Lung (tissue), 12 donors: ENCODE measurements around the gene SLC19A1. TPM values are rescaled to one million over a fixed set of nuclear protein-coding genes. Genes with fewer than 3 reads are reported as not detected.

Source experiments
- ATAC-seq: fragments of 200-7000 bp; cut with Tn5 transposase; one replicate; pipeline ENCODE4 v1.9.1; 2020; ENCODE audit warnings: moderate number of reproducible peaks; ENCODE audit not compliant: insufficient read depth, low FRiP score
- DNase-seq, 3 donors: peaks; one replicate each; pipeline ENCODE4 v3.0.0-alpha.2; 2013 to 2017
- H3K27ac ChIP-seq, 2 donors: one replicate each; pipeline ENCODE4 v1.5.1; 2013; ENCODE audit warnings: mild to moderate bottlenecking in 2 of 2, moderate library complexity in 2 of 2, control low read depth in 1 of 2, inconsistent platforms in 1 of 2, low read depth in 1 of 2, low read length in 1 of 2
- H3K27me3 ChIP-seq, 3 donors: one replicate each; pipeline ENCODE4 v1.5.1; 2013; ENCODE audit warnings: low read length in 2 of 3; ENCODE audit not compliant: control insufficient read depth in 3 of 3, insufficient read depth in 3 of 3
- H3K36me3 ChIP-seq, 4 donors: one replicate each; pipeline ENCODE4 v1.5.1; 2013; ENCODE audit warnings: low read length in 4 of 4, mild to moderate bottlenecking in 1 of 4, moderate library complexity in 1 of 4; ENCODE audit not compliant: control insufficient read depth in 4 of 4, insufficient read depth in 4 of 4
- H3K4me1 ChIP-seq, 5 donors: one replicate each; pipeline ENCODE4 v1.5.1; 2013; ENCODE audit warnings: low read length in 5 of 5, mild to moderate bottlenecking in 2 of 5, moderate library complexity in 1 of 5; ENCODE audit not compliant: control insufficient read depth in 5 of 5, insufficient read depth in 5 of 5
- H3K4me3 ChIP-seq: one replicate; pipeline ENCODE4 v1.5.1; 2013; ENCODE audit warnings: mild to moderate bottlenecking, control low read depth, moderate library complexity
- H3K9ac ChIP-seq, 2 donors: one replicate each; pipeline ENCODE4 v1.5.1; 2013; ENCODE audit warnings: low read length in 2 of 2, control low read depth in 1 of 2; ENCODE audit not compliant: insufficient read depth in 1 of 2
- H3K9me3 ChIP-seq, 4 donors: one replicate each; pipeline ENCODE4 v1.5.1; 2013; ENCODE audit warnings: low read length in 3 of 4, mild to moderate bottlenecking in 1 of 4, moderate library complexity in 1 of 4; ENCODE audit not compliant: control insufficient read depth in 4 of 4, insufficient read depth in 3 of 4
- WGBS, 2 donors: extraction: QIAGEN DNeasy Blood & Tissue Kit; methylation state at CpG; one replicate each; pipeline ENCODE4 v1.1.7; 2013; 5-methylcytosine and 5-hydroxymethylcytosine counted together
- polyA plus RNA-seq, 2 donors: library from polyadenylated mRNA; stranded (reverse); fragments of 200-250 nt; gene quantifications; one replicate each; pipeline ENCODE4 v1.2.1, GENCODE V29; 2013
- total RNA-seq, 2 donors: library from RNA; depleted of rRNA in 1 of 2; stranded (reverse); fragments of >200 nt in 1 of 2; gene quantifications; one replicate each; pipeline ENCODE4 v1.2.1, GENCODE V29; 2014 to 2021
- TF ChIP-seq, protein P1 (sequence below): IDR thresholded peaks from 2 replicates; pipeline ENCODE4 v1.5.1; 2012; ENCODE audit warnings: mild to moderate bottlenecking; ENCODE audit errors: control extremely low read depth, extremely low read depth
- donor health status: control.
- donor health status: control.
- donor health status: Bipolar disorder and iron deficiency.
- donor health status: healthy.
- donor health status: DM: yes; HTN: yes; CAD: no.

The SLC19A1 gene
- total and polyA plus RNA-seq, 4 donors: 23.8 to 42.0 (median 26.2) TPM

DNA sequence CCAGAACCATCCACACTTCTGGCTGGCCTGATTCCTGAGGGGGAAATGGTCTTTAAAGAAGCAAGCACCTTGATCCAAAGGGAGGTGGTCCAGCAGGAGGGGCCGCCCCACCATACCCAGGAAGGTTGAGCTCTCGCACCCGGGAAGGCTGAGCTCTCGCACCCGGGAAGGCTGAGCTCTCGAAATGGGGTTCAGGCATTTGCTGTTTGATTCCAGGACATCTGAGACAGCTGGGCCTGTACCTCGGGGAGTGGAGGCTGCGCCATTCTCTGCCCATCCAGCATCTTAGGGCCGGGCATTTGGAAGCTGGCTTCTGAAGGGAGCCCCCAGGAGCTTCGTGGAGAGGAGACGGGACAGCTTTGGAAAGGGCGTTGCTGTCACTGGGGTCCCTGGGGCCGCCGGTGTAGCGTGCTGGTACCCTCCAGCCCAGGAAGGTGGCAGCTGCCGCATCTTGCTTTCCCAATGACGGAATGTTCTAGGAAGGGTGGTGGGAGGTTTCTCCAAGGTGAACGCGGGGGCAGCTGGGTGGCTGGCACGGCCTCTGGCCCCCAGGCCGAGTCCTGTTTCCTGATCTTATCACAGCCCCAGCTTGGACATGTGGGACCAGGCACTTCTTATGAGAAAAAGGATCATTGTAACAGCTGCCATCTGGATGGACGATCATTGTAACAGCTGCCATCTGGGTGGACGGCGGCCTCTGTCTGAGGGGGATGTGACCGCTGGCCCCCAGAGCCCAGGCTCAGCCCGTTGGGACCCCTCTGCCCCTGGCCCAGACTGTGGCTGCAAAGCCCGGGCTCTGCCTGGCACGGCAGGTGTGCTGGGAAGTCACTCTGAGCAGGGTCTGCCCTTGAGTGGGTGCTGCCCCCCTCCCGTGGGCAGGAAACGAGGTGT lies 75.7 kb downstream of the SLC19A1 start:
- H3K9me3 ChIP-seq: peaks cover 0 to 2% (median 0%) of the 10 kb centered on the region in 4 donors
- 87 to 93% methylated on average over 30 of the region's 30 CpGs for WGBS, 2 donors
- H3K27me3 ChIP-seq: no peaks in the 10 kb centered on the region
- no peak overlapping the region for H3K9ac ChIP-seq
- ATAC-seq (no peak), DNase-seq (no peak)
- peaks cover 0 to 2% (median under 1%) of the 10 kb centered on the region in 4 donors for H3K36me3 ChIP-seq
- TF ChIP-seq, protein P1, sequence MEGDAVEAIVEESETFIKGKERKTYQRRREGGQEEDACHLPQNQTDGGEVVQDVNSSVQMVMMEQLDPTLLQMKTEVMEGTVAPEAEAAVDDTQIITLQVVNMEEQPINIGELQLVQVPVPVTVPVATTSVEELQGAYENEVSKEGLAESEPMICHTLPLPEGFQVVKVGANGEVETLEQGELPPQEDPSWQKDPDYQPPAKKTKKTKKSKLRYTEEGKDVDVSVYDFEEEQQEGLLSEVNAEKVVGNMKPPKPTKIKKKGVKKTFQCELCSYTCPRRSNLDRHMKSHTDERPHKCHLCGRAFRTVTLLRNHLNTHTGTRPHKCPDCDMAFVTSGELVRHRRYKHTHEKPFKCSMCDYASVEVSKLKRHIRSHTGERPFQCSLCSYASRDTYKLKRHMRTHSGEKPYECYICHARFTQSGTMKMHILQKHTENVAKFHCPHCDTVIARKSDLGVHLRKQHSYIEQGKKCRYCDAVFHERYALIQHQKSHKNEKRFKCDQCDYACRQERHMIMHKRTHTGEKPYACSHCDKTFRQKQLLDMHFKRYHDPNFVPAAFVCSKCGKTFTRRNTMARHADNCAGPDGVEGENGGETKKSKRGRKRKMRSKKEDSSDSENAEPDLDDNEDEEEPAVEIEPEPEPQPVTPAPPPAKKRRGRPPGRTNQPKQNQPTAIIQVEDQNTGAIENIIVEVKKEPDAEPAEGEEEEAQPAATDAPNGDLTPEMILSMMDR: no peak
- no peak overlapping the region for H3K4me3 ChIP-seq
- peaks cover 0 to 21% (median 7%) of the 10 kb centered on the region in 5 donors for H3K4me1 ChIP-seq
- no peak overlapping the region for H3K27ac ChIP-seq

DNA sequence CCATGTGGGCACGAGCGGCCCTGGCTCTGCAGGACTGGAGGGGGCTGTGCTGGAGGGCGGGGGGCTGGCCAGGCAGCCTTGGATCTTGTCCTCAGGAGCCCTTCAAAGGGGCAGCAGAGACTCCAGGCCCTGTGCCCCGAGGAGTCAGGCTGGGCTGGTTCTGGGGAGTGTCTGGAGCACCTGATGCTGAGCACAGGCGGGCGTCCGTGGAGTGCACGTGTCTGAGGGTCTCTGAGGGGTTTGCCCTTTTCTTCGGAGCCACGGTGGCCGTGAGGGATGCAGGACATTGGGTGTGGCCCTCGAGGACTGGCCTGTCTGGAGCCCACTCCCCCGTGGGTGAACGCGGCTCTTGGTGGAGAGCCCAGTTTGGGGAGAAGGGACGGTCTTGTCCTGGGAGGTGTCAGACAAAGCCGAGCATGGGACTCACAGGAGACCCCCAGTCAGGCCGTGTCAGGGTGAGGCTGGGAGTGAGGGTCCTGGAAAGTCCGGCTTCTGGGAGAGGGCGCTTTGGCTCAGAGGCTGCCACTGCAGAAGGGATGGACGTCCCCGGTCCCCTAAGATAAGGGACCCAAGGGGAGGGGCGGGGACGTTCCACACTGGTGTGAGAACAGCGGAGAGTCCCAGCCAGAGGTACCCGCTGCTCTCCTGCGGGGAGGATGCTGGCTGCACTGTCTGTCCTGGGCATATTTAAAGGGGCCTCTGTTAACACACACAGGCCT lies 76.5 kb downstream of the SLC19A1 start:
- Histone ChIP-seq H3K4me1 (peaks cover 0 to 13% (median 4%) of the 10 kb centered on the region in 5 donors), H3K27me3 (no peaks in the 10 kb centered on the region), H3K9me3 (peaks cover 0 to 2% (median 1%) of the 10 kb centered on the region in 4 donors), H3K9ac (no peak overlapping the region), H3K27ac (no peak overlapping the region), H3K36me3 (peaks cover 0 to 4% (median under 1%) of the 10 kb centered on the region in 4 donors), H3K4me3 (no peak overlapping the region)
- TF ChIP-seq, protein P1: no peak
- 82 to 88% methylated on average over 27 of the region's 27 CpGs for WGBS, 2 donors
- ATAC-seq (no peak), DNase-seq (no peak)

DNA sequence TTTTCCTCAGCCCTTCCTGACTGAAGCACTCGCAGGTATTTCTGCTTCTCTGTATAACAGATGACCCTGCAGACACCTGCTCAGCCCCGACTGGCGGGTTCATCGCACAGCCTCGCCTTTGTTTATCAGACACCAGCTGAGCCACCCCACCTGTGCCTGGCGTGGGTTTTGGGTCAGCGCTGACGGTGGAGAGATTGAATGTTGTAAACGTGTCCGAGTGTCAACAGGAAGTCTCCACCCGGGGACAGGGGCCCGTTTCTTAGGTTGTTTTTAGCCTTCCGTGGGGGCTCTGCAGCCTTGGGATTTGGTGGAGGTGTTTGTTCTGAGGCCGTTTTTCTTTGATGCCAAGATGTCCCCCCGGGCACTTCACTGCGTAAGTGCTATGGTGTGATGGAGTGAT lies 77.1 kb downstream of the SLC19A1 start:
- DNase-seq: no peak
- Histone ChIP-seq H3K27ac (no peak overlapping the region), H3K27me3 (no peaks in the 10 kb centered on the region), H3K9ac (no peak overlapping the region), H3K9me3 (peaks cover 0 to 2% (median 1%) of the 10 kb centered on the region in 4 donors), H3K4me1 (peaks cover 0 to 10% (median 3%) of the 10 kb centered on the region in 5 donors), H3K36me3 (peaks cover 0 to 4% (median under 1%) of the 10 kb centered on the region in 4 donors), H3K4me3 (no peak overlapping the region)
- no peak for ATAC-seq
- TF ChIP-seq, protein P1: no peak
- 43 to 54% methylated on average over 16 of the region's 16 CpGs for WGBS, 2 donors
